Measurements from ENCODE around the gene PZP. TPM values are rescaled to one million over a fixed set of nuclear protein-coding genes. Genes with fewer than 3 reads are reported as not detected.
"Not testable (repeated sequence)": the region's sequence is repeated elsewhere in the genome, so short reads cannot be mapped to it uniquely, and the experiment has no call there.

Gene PZP
- total RNA-seq, 1 experiment from 2014 or later: not detected

- DNase-seq (ENCODE audit: low read depth): no peak
These were observed 23.9 kb downstream of the PZP start for GRCh38 chr12:9184276-9184675.

DNA sequence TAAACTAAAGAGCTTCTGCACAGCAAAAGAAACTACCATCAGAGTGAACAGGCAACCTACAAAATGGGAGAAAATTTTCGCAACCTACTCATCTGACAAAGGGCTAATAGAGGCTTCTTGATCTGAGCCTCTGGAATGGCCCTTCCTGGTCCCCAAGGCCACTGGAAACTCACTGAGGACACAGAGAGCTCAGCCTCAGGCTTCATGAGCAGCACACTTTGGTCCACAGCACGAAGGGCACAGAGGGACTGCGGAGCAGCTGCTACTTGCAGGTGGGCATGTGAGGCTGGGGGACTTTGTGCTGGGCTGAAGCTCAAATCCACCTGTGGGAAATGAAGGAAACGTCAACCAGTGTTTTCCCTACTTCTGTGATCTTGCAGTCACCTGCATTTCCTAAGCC is 27.4 kb downstream of the PZP start:
- DNase-seq (ENCODE audit: low read depth): no peak

- DNase-seq (ENCODE audit: low read depth): no peak
These were observed 28.4 kb downstream of the PZP start for GRCh38 chr12:9179781-9180180.

DNA sequence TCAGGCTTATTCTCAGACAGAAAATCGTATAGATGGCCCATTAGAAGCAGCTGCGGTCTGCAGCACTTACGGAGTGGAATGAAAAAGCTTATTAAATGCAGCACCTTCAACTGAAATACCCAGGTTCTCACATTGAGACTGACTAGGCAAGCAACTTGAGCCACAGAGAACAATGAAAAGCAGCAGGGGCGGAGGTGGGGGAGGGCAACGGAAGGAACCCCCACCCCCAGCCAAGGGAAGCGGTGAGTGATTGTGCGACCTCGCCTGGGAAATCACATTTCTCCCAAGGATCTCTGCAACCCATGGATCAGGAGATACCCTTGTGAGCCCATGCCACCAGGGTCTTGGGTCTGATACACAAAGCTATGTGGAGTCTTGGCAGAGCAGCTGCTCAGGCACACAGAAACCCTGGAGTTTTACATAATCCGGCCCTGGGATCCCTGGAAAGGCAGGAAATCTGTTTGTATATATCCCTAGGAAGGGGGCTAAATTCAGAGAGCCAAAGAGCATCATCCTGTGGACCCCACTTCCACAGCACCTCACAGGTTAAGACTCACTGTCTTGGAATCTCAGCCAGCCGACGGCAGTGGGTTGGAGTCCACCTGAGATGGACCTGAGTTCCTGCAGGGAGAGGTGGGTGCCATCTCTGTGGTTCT is 38.1 kb downstream of the PZP start:
- no peak for DNase-seq (ENCODE audit: low read depth)

DNA sequence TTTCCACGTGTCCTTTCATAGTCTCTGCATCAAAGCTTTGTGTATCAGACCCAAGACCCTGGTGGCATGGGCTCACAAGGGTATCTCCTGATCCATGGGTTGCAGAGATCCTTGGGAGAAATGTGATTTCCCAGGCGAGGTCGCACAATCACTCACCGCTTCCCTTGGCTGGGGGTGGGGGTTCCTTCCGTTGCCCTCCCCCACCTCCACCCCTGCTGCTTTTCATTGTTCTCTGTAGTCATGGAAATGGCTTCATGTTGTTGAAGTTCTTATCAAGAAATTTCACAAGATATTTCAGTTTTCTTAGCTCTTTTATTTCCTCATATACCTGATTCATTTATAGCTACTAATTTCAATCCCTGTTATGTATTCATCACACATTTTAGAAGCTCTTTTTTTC is 40.9 kb downstream of the PZP start:
- not testable (repeated sequence) for DNase-seq (ENCODE audit: low read depth)

DNA sequence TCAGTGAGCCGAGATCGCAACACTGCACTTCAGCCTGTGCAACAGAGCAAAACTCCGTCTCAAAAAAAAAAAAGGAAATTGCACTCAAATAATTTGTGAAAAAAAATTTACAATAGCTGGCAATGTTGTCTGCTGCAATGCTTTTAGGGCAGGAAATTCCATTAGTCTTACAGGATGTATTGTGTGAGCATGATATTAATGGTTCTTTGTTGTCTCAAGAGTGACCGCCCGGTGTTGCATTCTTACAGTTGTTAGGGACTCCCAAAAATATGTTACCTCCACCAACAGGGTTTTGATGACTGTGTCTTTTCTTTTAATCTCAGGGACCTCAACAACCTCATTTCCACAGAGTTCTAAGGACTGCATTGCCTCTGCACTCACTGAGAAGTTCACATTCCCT is 44.8 kb downstream of the PZP start:
- DNase-seq (ENCODE audit: low read depth): no peak

- DNase-seq (ENCODE audit: low read depth): no peak
These were observed 52.1 kb downstream of the PZP start for GRCh38 chr12:9156119-9156518.

GRCh38 chr12:9149372-9149771 is 58.8 kb downstream of the PZP start:
- no peak for DNase-seq (ENCODE audit: low read depth)

- DNase-seq (ENCODE audit: low read depth): peak; percentile 17
These were observed 59.3 kb downstream of the PZP start for GRCh38 chr12:9148926-9149325.

DNA sequence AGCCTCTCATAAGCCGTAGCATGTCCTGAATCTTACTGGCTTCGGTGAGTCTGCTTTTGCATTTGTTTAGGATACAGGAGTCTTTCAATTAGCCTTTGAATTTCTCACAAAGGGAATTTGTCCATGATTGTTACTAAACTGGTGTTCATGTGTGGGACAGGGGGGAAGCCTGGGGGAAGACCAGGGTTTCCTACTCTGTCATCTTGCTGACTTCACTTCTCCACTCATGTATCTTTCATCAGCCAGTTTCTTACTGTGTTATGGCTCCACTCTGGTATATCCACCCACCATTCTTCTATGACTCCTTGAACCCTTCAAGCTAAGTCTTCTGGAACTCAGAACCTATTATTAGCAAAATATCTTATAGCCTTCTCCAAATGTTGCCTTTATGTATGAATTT is 60.7 kb downstream of the PZP start:
- DNase-seq (ENCODE audit: low read depth): no peak

- peak; percentile 69 for DNase-seq (ENCODE audit: low read depth)
These were observed 63.5 kb downstream of the PZP start for GRCh38 chr12:9144730-9145106.

DNA sequence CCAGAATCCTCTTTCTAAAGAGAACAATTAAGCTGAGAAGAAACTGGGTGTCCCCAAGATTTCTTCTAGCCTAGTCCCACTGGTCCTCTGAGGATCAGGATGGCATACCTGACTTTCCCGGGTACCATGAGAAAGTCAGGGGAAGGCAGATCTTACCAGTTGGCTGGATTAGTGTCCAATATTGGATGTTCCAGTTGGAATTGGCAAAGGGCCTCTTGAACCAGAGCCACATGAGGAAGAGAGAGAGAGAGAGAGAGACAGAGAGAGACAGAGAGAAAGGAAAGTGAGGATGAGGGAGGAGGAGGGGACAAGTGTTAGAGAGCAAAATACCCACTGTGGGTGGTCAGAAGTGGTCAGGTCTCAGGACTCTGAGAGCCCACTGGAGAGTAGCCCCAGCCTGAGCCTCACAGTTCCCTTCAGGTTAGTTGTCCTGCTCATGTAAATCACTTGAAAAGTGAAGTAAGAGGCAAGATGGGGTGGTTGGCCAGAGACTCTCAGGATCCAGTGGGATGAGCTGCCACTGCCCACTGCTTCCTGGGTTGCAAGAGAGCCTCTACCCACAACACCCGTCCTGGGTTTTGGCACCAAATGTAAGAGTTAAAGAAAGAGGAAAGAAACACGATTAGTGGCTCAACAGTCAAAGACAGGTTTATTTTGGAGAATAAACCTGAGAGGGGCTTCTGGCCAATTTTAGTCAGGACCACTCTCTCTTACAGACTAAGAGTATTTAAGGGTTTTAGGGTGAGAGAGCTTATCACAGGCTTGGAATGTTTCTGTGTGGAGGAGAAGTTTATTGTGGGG is 64.1 kb downstream of the PZP start:
- no peak for DNase-seq (ENCODE audit: low read depth)

DNA sequence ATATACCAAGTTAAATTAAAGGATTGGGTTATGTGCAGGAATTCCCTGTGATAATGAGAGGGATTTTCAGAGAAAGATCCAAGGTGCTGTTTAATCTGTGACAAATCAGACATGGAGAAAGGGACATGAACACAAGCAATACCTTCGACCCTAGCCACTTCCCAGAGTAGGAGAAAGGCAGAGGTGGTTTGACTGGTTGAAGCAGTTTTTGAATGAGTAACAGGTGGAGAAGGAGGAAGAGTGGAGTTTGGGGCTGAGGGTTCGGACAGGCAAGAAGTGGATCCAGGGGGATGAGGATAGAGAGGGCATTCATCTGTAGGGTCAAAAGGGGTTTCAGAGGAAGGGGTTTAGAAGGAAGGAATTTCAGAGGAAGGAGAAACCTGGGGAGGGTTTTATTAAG is 65.1 kb downstream of the PZP start:
- DNase-seq (ENCODE audit: low read depth): no peak

- peak; percentile 70 for DNase-seq (ENCODE audit: low read depth)
These were observed 68.5 kb downstream of the PZP start for GRCh38 chr12:9139588-9140290.

DNA sequence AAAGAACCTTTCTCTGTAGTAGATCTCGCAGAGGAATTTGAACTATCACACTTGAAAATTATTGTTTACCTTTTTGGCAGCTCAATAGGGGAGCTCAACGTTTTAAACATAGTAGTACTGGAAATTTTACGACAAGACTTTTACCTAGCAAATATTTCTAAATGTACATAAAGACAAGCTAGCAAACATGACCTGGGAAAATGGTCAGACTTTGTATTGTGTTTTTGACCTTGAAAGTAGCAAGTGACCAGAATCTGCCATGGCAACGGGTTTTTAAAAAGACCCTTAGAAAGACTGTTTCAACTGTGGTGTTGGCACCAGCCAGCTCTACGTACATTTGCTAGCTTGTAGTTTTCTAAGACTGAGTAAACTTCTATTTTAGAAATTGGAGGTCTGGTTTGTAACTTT is 72.3 kb downstream of the PZP start:
- DNase-seq (ENCODE audit: low read depth): no peak

GRCh38 chr12:9134981-9135628 is 73.1 kb downstream of the PZP start:
- no peak for DNase-seq (ENCODE audit: low read depth)

DNA sequence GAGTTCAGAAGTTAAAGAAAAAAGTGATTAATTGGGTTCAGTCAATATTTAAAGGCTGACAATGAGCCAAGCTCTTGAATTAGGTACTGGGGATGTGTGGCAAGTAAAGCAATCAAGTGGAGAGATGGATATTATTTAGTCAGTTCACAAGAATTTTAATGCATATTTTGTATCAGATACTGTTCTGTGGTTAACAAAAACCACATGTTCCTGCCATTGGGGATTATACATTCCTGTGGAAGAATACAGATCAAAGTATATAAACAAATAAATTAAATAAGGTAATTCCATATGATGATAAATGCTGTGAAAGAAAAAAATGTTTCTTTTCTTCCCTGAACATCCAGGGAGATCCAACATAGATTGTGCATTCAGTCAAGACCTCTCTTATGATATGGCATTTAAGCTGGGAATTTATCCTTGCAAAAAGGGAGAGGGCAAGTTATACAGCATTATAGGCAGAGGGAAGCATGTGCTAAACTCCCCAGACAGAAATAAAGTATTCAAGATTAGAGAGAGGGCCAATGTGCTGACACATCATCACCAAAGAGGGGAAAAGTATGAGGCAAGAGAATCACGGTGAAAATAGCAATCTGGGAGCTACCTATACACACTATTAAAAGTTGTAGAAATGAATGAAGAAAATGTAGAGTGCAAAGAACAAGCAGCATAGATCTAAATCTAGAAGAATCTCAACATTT is 74.8 kb downstream of the PZP start:
- peak; percentile 44 for DNase-seq (ENCODE audit: low read depth)

DNA sequence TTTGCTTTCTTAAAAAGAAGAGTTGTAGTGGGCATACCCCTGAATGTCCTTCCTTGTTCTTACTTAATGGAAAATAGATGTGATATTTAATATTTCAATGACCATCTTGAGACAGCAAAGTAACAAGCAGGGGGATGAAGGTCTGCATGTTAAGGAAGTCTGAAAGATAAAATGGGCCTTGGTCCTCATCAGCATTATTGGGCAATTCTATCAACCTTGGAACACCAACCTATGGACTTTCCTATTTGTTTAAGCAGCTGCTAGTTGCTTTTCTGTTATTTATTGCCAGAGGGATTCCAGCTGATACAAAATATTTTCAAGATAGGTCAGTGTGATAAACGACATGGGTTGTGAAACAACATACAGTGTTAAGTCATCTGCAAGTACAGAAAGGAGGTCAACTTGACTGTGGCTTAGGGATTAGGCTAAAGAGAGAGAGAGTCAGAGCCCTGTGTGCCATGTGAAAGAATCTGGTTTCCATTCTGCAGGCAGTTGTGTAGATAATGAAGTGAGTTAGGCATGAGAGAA is 76.1 kb downstream of the PZP start:
- DNase-seq (ENCODE audit: low read depth): peak; percentile 49

DNA sequence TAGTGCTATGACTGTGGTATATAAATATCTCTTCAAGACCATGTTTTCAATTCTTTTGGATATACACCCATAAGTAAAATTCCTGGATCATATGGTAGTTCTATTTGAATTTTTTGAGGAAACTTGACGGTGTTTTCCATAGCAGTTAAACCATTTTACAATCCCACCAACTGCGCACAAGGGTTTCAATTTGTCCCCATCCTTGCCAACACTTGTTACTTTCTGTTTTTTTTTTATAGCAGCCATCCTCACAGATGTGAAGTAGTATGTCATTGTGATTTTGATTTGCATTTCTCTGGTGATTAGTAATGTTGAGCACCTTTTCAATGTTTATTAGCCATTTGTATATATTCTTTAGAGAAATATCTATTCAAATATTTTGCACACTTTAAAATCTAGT is 78.0 kb downstream of the PZP start:
- no peak for DNase-seq (ENCODE audit: low read depth)

DNA sequence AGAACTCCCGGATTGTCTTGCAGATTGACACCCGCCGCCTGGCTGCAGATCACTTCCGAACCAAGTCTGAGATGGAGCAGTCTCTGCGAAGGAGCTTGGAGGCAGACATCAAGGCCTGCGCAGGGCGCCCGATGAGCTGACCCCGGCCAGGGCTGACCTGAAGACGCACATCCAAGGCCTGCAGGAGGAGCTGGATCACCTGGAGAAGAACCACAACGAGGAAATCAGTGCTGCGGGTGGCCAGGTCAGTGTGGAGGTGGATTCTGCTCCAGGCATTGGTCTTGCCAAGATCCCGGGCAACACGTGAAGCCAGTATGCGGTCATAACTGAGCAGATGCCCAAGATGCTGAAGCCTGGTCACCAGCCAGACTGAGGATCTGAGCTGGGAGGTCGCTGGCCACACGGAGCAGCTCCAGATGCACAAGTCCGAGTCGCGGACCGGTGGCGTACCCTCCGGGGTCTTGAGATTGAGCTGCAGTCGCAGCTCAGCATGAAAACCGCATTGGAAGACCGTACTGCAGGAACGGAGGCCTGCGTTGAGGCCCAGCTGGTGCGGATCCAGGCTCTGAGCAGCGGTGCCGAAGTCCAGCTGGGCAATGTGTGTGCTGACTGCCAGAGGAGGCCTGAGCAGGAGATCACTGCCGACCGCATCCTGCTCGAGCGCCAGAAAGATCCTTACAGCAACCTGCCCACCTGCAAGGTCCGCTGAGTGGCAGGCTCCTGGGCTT is 80.1 kb downstream of the PZP start:
- no peak for DNase-seq (ENCODE audit: low read depth)

GRCh38 chr12:9127484-9127883 is 80.7 kb downstream of the PZP start:
- DNase-seq (ENCODE audit: low read depth): no peak
